ENCODE data around the gene SEC24D.
"Not testable (repeated sequence)": the region's sequence is repeated elsewhere in the genome, so short reads cannot be mapped to it uniquely, and the experiment has no call there.

Gene SEC24D

DNA sequence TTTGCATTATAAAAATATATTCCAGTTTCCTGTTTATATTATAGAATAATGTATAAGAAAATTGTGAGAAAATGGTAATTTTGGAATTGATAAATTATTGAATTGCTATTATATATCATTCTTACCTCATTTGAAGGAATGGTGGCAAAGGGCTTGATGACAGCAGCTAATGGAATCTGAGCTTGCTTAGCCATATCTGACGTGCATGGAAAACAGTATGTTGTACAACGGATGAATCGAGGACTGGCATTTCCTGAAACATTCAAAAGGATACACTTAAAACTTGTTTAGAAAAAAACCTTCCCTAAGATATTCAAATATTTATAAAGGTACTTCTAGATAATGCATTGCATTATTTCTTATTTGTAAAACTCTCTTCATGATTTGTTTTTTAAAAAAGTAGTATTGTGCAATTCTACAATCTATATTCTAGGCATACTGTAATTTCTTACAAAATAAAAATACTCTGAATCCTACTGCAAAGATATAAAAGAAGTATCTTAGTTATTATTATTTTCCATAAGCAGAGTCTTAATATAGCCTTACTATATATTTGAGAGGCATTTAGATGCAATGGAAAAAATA is 38.3 kb downstream of the SEC24D start:
- Mint-ChIP-seq H3K4me1 (no peaks in the 10 kb centered on the region), H3K27me3 (no peaks in the 10 kb centered on the region)

DNA sequence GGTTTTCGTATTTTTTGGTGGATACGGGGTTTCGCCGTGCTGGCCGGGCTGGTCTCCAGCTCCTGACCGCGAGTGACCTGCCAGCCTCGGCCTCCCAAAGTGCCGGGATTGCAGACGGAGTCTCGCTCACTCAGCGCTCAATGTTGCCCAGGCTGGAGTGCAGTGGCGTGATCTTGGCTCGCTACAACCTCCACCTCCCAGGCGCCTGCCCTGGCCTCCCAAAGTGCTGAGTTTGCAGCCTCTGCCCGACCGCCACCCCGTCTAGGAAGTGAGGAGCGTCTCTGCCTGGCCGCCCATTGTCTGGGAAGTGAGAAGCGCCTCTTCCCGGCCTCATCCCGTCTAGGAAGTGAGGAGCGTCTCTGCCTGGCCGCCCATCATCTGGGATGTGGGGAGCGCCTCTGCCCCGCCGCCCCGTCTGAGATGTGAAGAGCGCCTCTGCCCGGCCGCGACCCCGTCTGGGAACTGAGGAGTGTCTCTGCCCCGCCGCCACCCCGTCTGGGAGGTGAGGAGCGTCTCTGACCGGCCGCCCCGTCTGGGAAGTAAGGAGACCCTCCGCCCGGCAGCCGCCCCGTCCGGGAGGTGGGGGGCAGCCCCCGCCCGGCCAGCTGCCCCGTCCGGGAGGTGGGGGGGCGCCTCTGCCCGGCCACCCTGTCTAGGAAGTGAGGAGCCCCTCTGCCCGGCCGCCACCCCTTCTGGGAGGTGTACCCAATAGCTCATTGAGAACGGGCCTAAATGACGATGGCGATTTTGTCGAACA is 44.1 kb downstream of the SEC24D start:
- H3K27ac Mint-ChIP-seq (ENCODE audit: low read depth); H3K4me3 Mint-ChIP-seq; H3K27me3 Mint-ChIP-seq; H3K4me1 Mint-ChIP-seq; DNase-seq (ENCODE audit: low spot score in 2 of 2); ATAC-seq (replicated peaks; ENCODE audit: extremely low read depth, poor library complexity, severe bottlenecking); H3K9me3 Mint-ChIP-seq: not testable (repeated sequence)
- H3K36me3 Mint-ChIP-seq (ENCODE audit: insufficient read depth) = peaks cover 17% of the 10 kb centered on the region

More for the DNA sequence above, 38.3 kb downstream of the SEC24D start:
- H3K9me3 Mint-ChIP-seq = no peaks in the 10 kb centered on the region
- no peak overlapping the region for H3K27ac Mint-ChIP-seq (ENCODE audit: low read depth)
- no peak overlapping the region for H3K4me3 Mint-ChIP-seq
- no peak for ATAC-seq (replicated peaks; ENCODE audit: extremely low read depth, poor library complexity, severe bottlenecking)
- no peak for DNase-seq (ENCODE audit: low spot score in 2 of 2)
- H3K36me3 Mint-ChIP-seq (ENCODE audit: insufficient read depth) = peaks cover 36% of the 10 kb centered on the region

DNA sequence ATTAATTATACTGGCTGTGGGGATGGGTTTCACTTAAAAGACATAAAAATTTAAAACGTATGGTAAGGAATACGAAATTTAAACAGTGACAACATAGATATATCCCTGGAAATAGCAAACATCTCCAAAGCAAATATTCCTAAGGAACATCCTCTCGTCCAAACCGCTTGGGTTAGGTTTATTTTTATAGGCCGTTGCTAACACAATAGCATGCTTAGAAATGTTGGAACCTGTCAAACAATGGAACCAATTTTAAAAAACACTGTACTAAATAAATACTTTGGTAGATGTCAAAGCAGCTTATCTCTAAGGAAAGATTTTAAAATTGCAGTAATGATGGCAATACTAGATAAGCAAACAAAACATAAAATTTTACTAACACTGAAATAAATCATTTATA is 45.4 kb downstream of the SEC24D start:
- Mint-ChIP-seq H3K9me3 (no peaks in the 10 kb centered on the region), H3K4me3 (no peak overlapping the region), H3K4me1 (no peaks in the 10 kb centered on the region), H3K36me3 (ENCODE audit: insufficient read depth) (peaks cover 9% of the 10 kb centered on the region), H3K27me3 (no peaks in the 10 kb centered on the region), H3K27ac (ENCODE audit: low read depth) (no peak overlapping the region)
- DNase-seq (ENCODE audit: low spot score in 2 of 2) (no peak), ATAC-seq (replicated peaks; ENCODE audit: extremely low read depth, poor library complexity, severe bottlenecking) (no peak)

DNA sequence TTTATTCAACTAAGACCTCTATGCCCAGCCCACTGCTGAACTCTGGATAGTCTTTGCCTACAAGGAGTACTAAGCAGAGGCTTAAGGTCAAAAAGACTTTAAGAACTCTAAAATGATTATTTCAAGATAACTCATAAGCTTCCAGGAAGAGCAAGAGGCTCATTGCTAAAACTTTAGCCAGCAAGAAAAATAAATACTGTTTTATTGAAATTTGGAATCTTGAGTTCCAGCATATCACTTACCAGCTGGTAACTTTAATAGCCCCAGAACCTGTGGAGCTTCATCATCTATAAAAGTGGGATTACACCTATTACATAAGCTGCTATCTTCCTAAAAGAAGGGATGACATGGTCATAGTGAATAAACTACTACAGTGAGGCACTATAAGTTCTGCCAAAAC is 47.0 kb downstream of the SEC24D start:
- ATAC-seq (replicated peaks; ENCODE audit: extremely low read depth, poor library complexity, severe bottlenecking) (no peak), DNase-seq (ENCODE audit: low spot score in 2 of 2) (no peak)
- Mint-ChIP-seq H3K4me3 (no peak overlapping the region), H3K4me1 (no peaks in the 10 kb centered on the region), H3K27ac (ENCODE audit: low read depth) (no peak overlapping the region), H3K9me3 (no peaks in the 10 kb centered on the region), H3K36me3 (ENCODE audit: insufficient read depth) (peaks cover 3% of the 10 kb centered on the region), H3K27me3 (no peaks in the 10 kb centered on the region)

DNA sequence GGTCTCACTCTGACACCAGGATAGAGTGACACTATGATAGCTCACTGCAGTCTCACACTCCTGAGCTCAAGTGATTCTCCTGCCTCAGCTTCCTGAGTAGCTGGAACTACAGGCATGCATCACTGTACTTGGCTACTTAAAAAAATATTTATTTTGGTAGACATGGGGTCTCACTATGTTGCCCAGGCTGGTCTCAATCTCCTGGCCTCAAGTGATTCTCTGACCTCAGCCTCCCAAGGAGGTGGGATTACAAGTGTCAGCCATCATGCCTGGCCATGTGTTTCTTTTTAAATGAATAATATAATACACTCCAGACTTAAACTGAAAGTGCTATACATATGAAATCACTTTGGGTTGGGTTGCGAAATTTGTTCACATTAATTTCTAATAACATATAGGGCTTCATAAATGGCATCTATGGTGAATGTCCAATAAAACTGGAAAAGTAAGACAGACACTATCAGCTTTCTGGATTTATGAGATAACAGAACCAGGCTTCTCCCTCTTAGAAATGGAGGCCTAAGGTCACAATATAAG is 48.0 kb downstream of the SEC24D start:
- Mint-ChIP-seq H3K4me3 (no peak overlapping the region), H3K9me3 (no peaks in the 10 kb centered on the region), H3K27ac (ENCODE audit: low read depth) (no peak overlapping the region), H3K36me3 (ENCODE audit: insufficient read depth) (peaks cover 5% of the 10 kb centered on the region), H3K4me1 (no peaks in the 10 kb centered on the region), H3K27me3 (no peaks in the 10 kb centered on the region)
- ATAC-seq (replicated peaks; ENCODE audit: extremely low read depth, poor library complexity, severe bottlenecking) (no peak), DNase-seq (ENCODE audit: low spot score in 2 of 2) (no peak)

DNA sequence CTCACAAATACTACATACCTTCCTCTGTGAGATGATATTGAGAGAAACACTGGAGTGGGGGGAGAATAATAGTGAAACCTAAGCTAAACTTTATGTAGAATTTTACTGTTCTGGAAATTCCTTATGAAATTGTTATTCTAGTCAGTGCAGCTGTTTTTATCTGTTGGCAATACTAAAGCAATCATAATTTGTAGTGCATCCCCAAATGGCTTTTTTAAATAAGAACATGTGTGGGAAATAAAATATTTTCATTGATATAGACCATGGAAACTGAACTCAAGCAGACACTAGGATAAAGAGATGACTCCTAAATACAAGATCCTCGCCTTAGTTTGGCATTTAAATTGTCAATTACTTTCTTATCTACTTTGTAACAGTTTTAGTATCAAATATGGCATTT is 51.1 kb downstream of the SEC24D start:
- no peaks in the 10 kb centered on the region for H3K4me1 Mint-ChIP-seq
- H3K27me3 Mint-ChIP-seq = no peaks in the 10 kb centered on the region
- H3K9me3 Mint-ChIP-seq = no peaks in the 10 kb centered on the region
- no peak overlapping the region for H3K27ac Mint-ChIP-seq (ENCODE audit: low read depth)
- H3K36me3 Mint-ChIP-seq (ENCODE audit: insufficient read depth) = peaks cover 7% of the 10 kb centered on the region
- H3K4me3 Mint-ChIP-seq = no peak overlapping the region
- DNase-seq (ENCODE audit: low spot score in 2 of 2) (no peak), ATAC-seq (replicated peaks; ENCODE audit: extremely low read depth, poor library complexity, severe bottlenecking) (no peak)

DNA sequence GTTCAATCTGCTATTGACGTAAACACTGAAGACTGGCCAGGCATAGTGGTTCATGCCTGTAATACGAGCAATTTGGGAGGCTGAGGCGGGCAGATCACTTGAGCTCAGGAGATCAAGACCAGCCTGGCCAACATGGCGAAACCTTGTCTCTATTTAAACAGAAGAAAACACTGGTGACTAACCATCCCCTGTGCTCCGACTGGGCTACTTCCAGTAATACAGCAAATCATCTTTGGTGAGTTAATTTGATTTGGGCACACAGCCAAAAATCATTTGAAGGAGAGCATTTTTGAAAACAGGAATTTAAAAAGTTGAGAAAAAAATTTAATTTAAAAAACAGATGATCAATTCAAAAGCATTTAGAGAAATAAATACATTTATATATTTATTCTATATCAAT is 52.0 kb downstream of the SEC24D start:
- Mint-ChIP-seq H3K36me3 (ENCODE audit: insufficient read depth) (peaks cover 9% of the 10 kb centered on the region), H3K4me3 (no peak overlapping the region), H3K9me3 (no peaks in the 10 kb centered on the region), H3K4me1 (no peaks in the 10 kb centered on the region), H3K27me3 (no peaks in the 10 kb centered on the region), H3K27ac (ENCODE audit: low read depth) (no peak overlapping the region)
- DNase-seq (ENCODE audit: low spot score in 2 of 2) = no peak
- ATAC-seq (replicated peaks; ENCODE audit: extremely low read depth, poor library complexity, severe bottlenecking) = no peak

DNA sequence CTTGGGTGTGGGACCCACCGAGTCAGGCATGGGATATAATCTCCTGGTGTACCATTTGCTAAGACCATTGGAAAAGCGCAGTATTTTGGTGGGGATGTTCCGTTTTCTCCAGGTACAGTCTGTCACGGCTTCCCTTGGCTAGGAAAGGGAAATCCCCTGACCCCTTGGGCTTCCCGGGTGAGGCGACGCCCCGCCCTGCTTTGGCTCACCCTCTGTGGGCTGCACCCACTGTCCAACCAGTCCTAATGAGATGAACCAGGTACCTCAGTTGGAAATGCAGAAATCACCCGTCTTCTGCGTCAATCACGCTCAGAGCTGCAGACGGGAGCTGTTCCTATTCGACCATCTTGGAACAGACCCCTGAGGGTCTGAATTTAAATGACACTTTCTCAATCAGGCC is 53.0 kb downstream of the SEC24D start:
- not testable (repeated sequence) for H3K9me3 Mint-ChIP-seq; ATAC-seq (replicated peaks; ENCODE audit: extremely low read depth, poor library complexity, severe bottlenecking); H3K4me1 Mint-ChIP-seq; DNase-seq (ENCODE audit: low spot score in 2 of 2); H3K27ac Mint-ChIP-seq (ENCODE audit: low read depth); H3K4me3 Mint-ChIP-seq; H3K27me3 Mint-ChIP-seq; H3K36me3 Mint-ChIP-seq (ENCODE audit: insufficient read depth)

DNA sequence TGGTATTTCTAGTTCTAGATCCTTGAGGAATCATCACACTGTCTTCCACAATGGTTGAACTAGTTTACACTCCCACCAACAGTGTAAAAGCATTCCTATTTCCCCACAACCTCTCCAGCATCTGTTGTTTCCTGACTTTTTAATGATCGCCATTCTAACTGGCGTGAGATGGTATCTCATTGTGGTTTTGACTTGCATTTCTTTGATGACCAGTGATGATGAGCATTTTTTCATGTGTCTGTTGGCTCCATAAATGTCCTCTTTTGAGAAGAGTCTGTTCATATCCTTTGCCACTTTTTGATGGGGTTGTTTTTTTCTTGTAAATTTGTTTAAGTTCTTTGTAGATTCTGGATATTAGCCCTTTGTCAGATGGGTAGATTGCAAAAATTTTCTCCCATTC is 58.3 kb downstream of the SEC24D start:
- H3K4me3 Mint-ChIP-seq; H3K27me3 Mint-ChIP-seq; DNase-seq (ENCODE audit: low spot score in 2 of 2); H3K36me3 Mint-ChIP-seq (ENCODE audit: insufficient read depth); H3K9me3 Mint-ChIP-seq; H3K27ac Mint-ChIP-seq (ENCODE audit: low read depth); H3K4me1 Mint-ChIP-seq; ATAC-seq (replicated peaks; ENCODE audit: extremely low read depth, poor library complexity, severe bottlenecking): not testable (repeated sequence)

DNA sequence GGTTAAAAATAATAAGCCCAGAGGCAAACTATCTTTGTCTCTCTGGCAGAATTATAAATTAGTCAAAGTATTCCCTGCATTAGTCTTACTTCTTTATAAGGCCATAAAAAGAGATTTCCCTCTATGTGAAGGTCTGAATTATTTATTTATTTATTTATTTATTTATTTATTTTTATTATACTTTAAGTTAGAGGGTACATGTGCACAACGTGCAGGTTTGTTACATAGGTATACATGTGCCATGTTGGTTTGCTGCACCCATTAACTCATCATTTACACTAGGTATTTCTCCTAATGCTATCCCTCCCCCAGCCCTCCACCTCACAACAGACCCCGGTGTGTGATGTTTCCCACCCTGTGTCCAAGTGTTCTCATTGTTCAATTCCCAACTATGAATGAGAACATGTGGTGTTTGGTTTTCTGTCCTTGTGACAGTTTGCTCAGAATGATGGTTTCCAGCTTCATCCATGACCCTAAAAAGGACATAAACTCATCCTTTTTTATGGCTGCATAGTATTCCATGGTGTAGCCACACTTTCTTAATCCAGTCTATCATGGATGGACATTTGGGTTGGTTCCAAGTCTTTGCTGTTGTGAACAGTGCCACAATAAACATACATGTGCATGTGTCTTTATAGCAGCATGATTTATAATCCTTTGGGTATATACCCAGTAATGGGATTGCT is 58.8 kb downstream of the SEC24D start:
- not testable (repeated sequence) for H3K27me3 Mint-ChIP-seq; H3K9me3 Mint-ChIP-seq; H3K27ac Mint-ChIP-seq (ENCODE audit: low read depth); H3K36me3 Mint-ChIP-seq (ENCODE audit: insufficient read depth); DNase-seq (ENCODE audit: low spot score in 2 of 2); H3K4me3 Mint-ChIP-seq; ATAC-seq (replicated peaks; ENCODE audit: extremely low read depth, poor library complexity, severe bottlenecking); H3K4me1 Mint-ChIP-seq

DNA sequence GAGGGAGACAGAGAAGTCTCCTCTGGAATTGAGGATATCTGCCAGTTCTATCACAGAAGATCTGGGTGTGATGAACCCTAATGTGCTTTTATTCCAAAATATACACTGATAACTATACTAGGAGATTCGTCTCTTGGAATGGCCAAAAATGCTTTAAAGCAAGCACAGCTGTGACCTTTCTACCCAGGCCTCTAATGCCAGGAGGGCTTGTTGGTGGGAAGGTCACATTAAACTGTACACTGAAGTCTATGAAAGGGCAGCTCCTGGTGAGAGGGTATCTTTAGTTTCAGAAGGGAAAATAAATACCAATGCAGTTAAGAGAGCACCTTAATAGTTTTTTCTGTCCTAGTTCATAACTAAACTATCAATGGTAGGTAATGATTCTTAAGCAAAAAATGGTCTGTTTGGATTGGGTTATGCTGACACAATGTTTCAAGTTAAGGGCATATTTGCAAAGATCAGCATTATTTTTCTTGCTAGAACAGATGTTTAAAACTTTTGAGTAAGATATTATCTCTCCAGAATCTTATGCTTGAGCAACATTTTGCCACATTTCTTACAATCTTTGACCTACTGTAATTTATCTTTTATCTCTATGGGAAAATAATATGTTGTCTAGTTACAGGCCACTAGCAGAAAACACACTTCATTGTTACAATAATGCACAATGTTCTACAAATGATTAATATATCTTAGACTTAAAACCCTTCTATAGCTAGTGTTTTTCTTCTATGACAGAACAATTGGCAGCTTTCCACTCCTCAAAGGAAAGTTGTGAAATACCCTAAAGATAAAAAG is 59.6 kb downstream of the SEC24D start:
- no peak overlapping the region for H3K27ac Mint-ChIP-seq (ENCODE audit: low read depth)
- H3K27me3 Mint-ChIP-seq = no peaks in the 10 kb centered on the region
- ATAC-seq (replicated peaks; ENCODE audit: extremely low read depth, poor library complexity, severe bottlenecking) = no peak

DNA sequence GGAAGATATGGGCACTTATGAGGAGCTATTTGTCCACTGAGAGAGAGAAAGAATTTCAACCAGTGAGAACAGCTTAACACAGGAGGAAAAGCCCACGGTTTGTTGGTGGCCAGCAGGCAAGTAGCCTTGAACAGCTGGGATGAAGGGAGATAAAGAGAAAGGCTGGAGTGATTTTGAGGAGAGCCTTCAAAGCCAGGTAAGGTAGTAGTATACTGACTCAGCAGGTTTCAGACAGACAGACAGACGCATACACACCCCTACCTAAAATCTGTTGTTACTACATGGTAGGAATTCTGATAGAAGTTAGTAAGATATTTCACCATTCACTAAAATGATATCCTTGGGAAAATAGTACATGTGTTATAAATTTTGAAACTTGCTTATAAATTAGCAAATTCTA is 60.5 kb downstream of the SEC24D start:
- H3K27ac Mint-ChIP-seq (ENCODE audit: low read depth) = no peak overlapping the region
- H3K4me1 Mint-ChIP-seq = no peaks in the 10 kb centered on the region
- no peak overlapping the region for H3K4me3 Mint-ChIP-seq
- H3K9me3 Mint-ChIP-seq = no peaks in the 10 kb centered on the region
- H3K27me3 Mint-ChIP-seq = no peaks in the 10 kb centered on the region
- H3K36me3 Mint-ChIP-seq (ENCODE audit: insufficient read depth) = peaks cover 2% of the 10 kb centered on the region
- DNase-seq (ENCODE audit: low spot score in 2 of 2) (no peak), ATAC-seq (replicated peaks; ENCODE audit: extremely low read depth, poor library complexity, severe bottlenecking) (no peak)

More for the DNA sequence above, 59.6 kb downstream of the SEC24D start:
- Mint-ChIP-seq H3K9me3 (no peaks in the 10 kb centered on the region), H3K4me3 (no peak overlapping the region), H3K36me3 (ENCODE audit: insufficient read depth) (peaks cover 4% of the 10 kb centered on the region), H3K4me1 (no peaks in the 10 kb centered on the region)
- DNase-seq (ENCODE audit: low spot score in 2 of 2) = no peak

Measured in central memory CD8-positive, alpha-beta T cell (primary cell).